ENCODE results near the gene TXNL4B. TPM values are rescaled to one million over a fixed set of nuclear protein-coding genes. Genes with fewer than 3 reads are reported as not detected.

TXNL4B gene
- total RNA-seq, 1 donor from 2014 or later = 5.8 TPM

Other genes starting within 250 kb of the TXNL4B start
- gene ATXN1L, start 247.6 kb downstream of the TXNL4B start, total RNA-seq (ENCODE audit: insufficient read depth, low replicate concordance) = 16.4 TPM
- 9.6 TPM for gene ZNF821, start 209.4 kb downstream of the TXNL4B start, total RNA-seq (ENCODE audit: insufficient read depth, low replicate concordance)
- 147 TPM for gene IST1, start 198.1 kb downstream of the TXNL4B start, total RNA-seq (ENCODE audit: insufficient read depth, low replicate concordance)
- 0.24 TPM for gene PKD1L3, start 93.2 kb downstream of the TXNL4B start, total RNA-seq (ENCODE audit: insufficient read depth, low replicate concordance)
- gene DHODH, start 84.9 kb downstream of the TXNL4B start, total RNA-seq (ENCODE audit: insufficient read depth, low replicate concordance) = 1.7 TPM
- gene HP, start 39.1 kb downstream of the TXNL4B start, total RNA-seq (ENCODE audit: insufficient read depth, low replicate concordance) = 6.5 TPM
- gene HPR, start 30.4 kb downstream of the TXNL4B start, total RNA-seq (ENCODE audit: insufficient read depth, low replicate concordance) = not detected
- gene DHX38, start 227 bp upstream of the TXNL4B start, total RNA-seq (ENCODE audit: insufficient read depth, low replicate concordance) = 63.6 TPM
- 0.96 TPM for gene PMFBP1, start 78.5 kb upstream of the TXNL4B start, total RNA-seq (ENCODE audit: insufficient read depth, low replicate concordance)